ENCODE measurements around the gene SMO.

DNA sequence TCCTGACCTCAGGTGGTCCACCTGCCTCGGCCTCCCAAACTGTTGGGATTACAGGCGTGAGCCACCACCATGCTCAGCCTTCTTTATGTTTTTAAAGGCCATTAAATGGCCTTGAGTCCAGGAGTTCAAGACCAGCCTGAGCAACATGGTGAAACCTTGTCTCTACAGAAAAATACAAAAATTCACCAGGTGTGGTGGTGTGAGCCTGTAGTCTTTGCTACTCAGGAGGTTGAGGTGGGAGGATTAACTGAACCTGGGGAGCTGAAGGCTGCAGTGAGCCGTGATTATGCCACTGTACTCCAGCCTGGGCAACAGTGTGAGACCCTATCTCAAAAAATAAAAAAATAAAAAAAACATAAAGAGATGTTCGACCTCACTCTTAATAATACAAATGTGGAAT, 11.0 kb downstream of the SMO start:
- TF ChIP-seq, protein P1, sequence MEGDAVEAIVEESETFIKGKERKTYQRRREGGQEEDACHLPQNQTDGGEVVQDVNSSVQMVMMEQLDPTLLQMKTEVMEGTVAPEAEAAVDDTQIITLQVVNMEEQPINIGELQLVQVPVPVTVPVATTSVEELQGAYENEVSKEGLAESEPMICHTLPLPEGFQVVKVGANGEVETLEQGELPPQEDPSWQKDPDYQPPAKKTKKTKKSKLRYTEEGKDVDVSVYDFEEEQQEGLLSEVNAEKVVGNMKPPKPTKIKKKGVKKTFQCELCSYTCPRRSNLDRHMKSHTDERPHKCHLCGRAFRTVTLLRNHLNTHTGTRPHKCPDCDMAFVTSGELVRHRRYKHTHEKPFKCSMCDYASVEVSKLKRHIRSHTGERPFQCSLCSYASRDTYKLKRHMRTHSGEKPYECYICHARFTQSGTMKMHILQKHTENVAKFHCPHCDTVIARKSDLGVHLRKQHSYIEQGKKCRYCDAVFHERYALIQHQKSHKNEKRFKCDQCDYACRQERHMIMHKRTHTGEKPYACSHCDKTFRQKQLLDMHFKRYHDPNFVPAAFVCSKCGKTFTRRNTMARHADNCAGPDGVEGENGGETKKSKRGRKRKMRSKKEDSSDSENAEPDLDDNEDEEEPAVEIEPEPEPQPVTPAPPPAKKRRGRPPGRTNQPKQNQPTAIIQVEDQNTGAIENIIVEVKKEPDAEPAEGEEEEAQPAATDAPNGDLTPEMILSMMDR (IDR thresholded peaks at IDR 0.05), result no peak
- TF ChIP-seq POLR2AphosphoS5 (IDR thresholded peaks at IDR 0.05) (no peak), POLR2A (IDR thresholded peaks at IDR 0.05) (no peak), EP300 (IDR thresholded peaks at IDR 0.05) (no peak)
